GM10248 (cell line): ENCODE data around the gene HPSE2.

Source experiments
- CTCF ChIA-PET: fragments of 300-600 bp; sonication (Branson Sonifier 250); formaldehyde crosslinking; extraction: SDS; loops from one replicate; lab custom pipeline; 2021; ENCODE audit warnings: antibody characterized with exemption; lab: Yijun Ruan, JAX
- POLR2A ChIA-PET: fragments of 350-650 bp; sonication (Branson Sonifier 250); formaldehyde crosslinking; extraction: SDS; loops from one replicate; lab custom pipeline; 2020; ENCODE audit warnings: antibody characterized with exemption; lab: Yijun Ruan, JAX
- DNase-seq: peaks from one replicate; pipeline ENCODE4 v3.0.0; 2012; ENCODE audit errors: extremely low spot score
- CTCF ChIP-seq: IDR thresholded peaks from 2 replicates; pipeline ENCODE4 v1.5.1; 2012; ENCODE audit warnings: mild to moderate bottlenecking, low read depth; ENCODE audit errors: extremely low read depth, missing control alignments, control extremely low read depth

HPSE2 gene

GRCh38 chr10:98659951-98660350, 575.7 kb downstream of the HPSE2 start:
- CTCF ChIA-PET = interaction anchor here (0.6 to 1.0 kb wide), 2 partner anchors 9 to 193 kb away, joined by 3 read pairs; no protein-coding TSS in a partner anchor
- DNase-seq = no peak
- POLR2A ChIA-PET = no interaction called here
- no peak for TF ChIP-seq CTCF

- CTCF ChIA-PET = no interaction called here
- TF ChIP-seq CTCF = no peak
- POLR2A ChIA-PET = no interaction called here
- DNase-seq = no peak
Observed at GRCh38 chr10:98655492-98655891, 580.2 kb downstream of the HPSE2 start.

- ChIA-PET CTCF (interaction anchor here (1.1 to 2.2 kb wide), 3 partner anchors 12 to 182 kb away, joined by 3 to 4 read pairs (median 4); no protein-coding TSS in a partner anchor), POLR2A (no interaction called here)
- no peak for TF ChIP-seq CTCF
Observed at GRCh38 chr10:98649170-98649569, 586.5 kb downstream of the HPSE2 start.

DNA sequence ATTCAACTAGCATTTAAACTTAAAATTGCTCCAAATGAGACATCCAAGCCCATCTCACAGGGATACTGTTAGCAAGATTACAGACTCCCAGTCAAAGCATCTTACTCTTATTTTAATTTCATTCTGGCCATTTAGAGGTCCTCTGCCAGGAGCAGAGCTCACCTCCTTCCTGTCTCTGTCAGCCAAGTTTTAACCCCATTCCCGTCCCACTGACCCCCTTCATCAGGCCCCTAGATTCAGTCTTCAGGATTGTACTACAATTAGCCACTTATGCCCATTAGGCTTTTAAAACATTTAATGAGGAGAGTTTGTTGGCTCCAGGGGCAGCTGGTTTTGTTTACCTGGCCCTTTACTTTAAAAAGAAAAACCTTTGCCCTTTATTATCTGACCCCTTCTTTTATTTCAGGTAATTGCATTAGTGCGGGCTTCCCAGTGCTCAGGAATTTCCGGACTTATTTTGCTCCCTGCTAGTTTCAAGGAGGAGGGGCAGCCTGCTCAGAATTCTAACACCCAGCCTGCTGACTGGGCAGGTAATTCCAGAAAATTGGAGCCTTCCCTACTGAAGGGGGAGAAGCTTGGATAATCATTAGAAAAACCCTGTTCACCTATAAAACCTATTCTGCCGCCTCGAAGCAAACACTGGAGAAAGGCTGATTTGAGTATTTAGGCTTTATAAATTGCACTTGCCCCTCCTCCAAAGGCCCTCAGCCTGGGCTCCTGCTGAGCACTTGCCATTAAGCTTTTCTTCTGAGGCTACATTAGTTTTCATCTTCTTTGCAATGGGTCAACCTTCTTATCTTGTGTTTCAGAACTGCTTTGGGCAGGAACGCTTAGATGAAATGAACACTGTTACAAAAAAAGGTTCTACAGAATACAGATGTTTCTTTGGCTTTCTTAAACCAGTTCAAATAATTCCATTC, 588.4 kb downstream of the HPSE2 start:
- DNase-seq = no peak
- ChIA-PET CTCF (interaction anchor here (2.2 kb wide), 1 partner anchor 30 kb away, joined by 4 read pairs; no protein-coding TSS in a partner anchor), POLR2A (no interaction called here)
- TF ChIP-seq CTCF = no peak

More at GRCh38 chr10:98649170-98649569, 586.5 kb downstream of the HPSE2 start:
- DNase-seq = no peak

GRCh38 chr10:98644466-98644865, 591.2 kb downstream of the HPSE2 start:
- DNase-seq = no peak
- CTCF ChIA-PET = interaction anchor here (1.1 kb wide), 1 partner anchor 8 kb away, joined by 3 read pairs; no protein-coding TSS in a partner anchor
- no peak for TF ChIP-seq CTCF
- POLR2A ChIA-PET = no interaction called here

DNA sequence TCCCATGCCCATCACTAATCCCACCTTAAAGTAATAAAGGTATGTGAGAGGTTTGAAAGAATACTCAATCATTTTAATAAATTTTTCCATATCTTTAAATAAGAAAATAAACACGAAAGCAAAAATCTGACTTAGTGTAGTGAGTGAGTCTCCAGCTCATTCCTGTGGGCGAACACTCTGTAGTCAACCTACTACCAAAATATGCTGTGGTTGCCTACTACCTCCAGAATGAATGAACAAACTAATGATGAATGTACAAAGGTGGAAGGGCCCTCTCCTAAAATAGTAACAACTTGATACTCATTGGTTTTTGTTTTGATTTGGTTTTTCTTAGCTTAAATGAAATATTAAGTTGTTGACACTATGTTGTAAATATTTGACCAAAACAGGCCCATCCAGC, 593.4 kb downstream of the HPSE2 start:
- ChIA-PET POLR2A (no interaction called here), CTCF (interaction anchor here (1.4 kb wide), 1 partner anchor 9 kb away, joined by 3 read pairs; no protein-coding TSS in a partner anchor)
- no peak for DNase-seq
- TF ChIP-seq CTCF = no peak
